Stimulated activated memory B cell treated with anti-CD40 and anti-IgM and Interleukin-4, amounts not matched to agents 10 μg/mL and 1 μg/mL and 100 μg/mL, for 72 hours (primary cell): Measurements from ENCODE around the gene MAS1L.

Experiments
- ATAC-seq: fragments of 150-1000 bp; cut with Tn5 transposase; 2 replicates; pipeline ENCODE4 v1.10.0; 2021
- H3K27ac Mint-ChIP-seq: one replicate; pipeline ENCODE4 v1.8.0; 2022; ENCODE audit warnings: mild to moderate bottlenecking, mixed read lengths
- H3K27me3 Mint-ChIP-seq: one replicate; pipeline ENCODE4 v1.8.0; 2022; ENCODE audit warnings: mixed read lengths
- H3K36me3 Mint-ChIP-seq: one replicate; pipeline ENCODE4 v1.8.0; 2022; ENCODE audit warnings: mixed read lengths
- H3K4me1 Mint-ChIP-seq: one replicate; pipeline ENCODE4 v1.8.0; 2022; ENCODE audit warnings: mixed read lengths
- H3K4me3 Mint-ChIP-seq: one replicate; pipeline ENCODE4 v1.8.0; 2022; ENCODE audit warnings: mild to moderate bottlenecking, moderate library complexity, mixed read lengths
- H3K9me3 Mint-ChIP-seq: one replicate; pipeline ENCODE4 v1.8.0; 2022; ENCODE audit warnings: mixed read lengths

Gene MAS1L

GRCh38 chr6:29487660-29488059 lies at the start of gene MAS1L:
TSS of gene MAS1L (minus strand) at chr6:29487956. CDS start at chr6:29487902, 54 bp downstream.
- ATAC-seq, result no peak
- Mint-ChIP-seq H3K27me3 (peaks cover 25% of the 10 kb centered on the region), H3K9me3 (peaks cover under 1% of the 10 kb centered on the region), H3K4me1 (no peaks in the 10 kb centered on the region), H3K27ac (no peak within 1 kb of the TSS), H3K4me3 (no peak within 1 kb of the TSS), H3K36me3 (no peaks in the 10 kb centered on the region)

- no peak for ATAC-seq
- Mint-ChIP-seq H3K27ac (no peak overlapping the region), H3K36me3 (no peaks in the 10 kb centered on the region), H3K4me3 (no peak overlapping the region), H3K9me3 (no peaks in the 10 kb centered on the region), H3K27me3 (peaks cover 19% of the 10 kb centered on the region), H3K4me1 (no peaks in the 10 kb centered on the region)
Measured at GRCh38 chr6:29532320-29532951, 44.7 kb upstream of the MAS1L start.

- Mint-ChIP-seq H3K4me3 (no peak overlapping the region), H3K27me3 (peaks cover 19% of the 10 kb centered on the region), H3K9me3 (no peaks in the 10 kb centered on the region), H3K4me1 (no peaks in the 10 kb centered on the region), H3K36me3 (no peaks in the 10 kb centered on the region), H3K27ac (no peak overlapping the region)
- ATAC-seq, result no peak
Measured at GRCh38 chr6:29531668-29532067, 43.9 kb upstream of the MAS1L start.

- Mint-ChIP-seq H3K36me3 (no peaks in the 10 kb centered on the region), H3K4me3 (no peak overlapping the region), H3K27ac (no peak overlapping the region), H3K4me1 (no peaks in the 10 kb centered on the region), H3K27me3 (peaks cover 19% of the 10 kb centered on the region), H3K9me3 (no peaks in the 10 kb centered on the region)
- ATAC-seq, result no peak
Measured at GRCh38 chr6:29530671-29531310, 43.0 kb upstream of the MAS1L start.

- Mint-ChIP-seq H3K27ac (no peak overlapping the region), H3K4me3 (no peak overlapping the region), H3K4me1 (no peaks in the 10 kb centered on the region), H3K9me3 (no peaks in the 10 kb centered on the region), H3K27me3 (peaks cover 19% of the 10 kb centered on the region), H3K36me3 (no peaks in the 10 kb centered on the region)
- ATAC-seq, result no peak
Measured at GRCh38 chr6:29529956-29530355, 42.2 kb upstream of the MAS1L start.

- H3K27me3 Mint-ChIP-seq, result peaks cover 19% of the 10 kb centered on the region
- no peak for ATAC-seq
- no peak overlapping the region for H3K27ac Mint-ChIP-seq
- no peak overlapping the region for H3K4me3 Mint-ChIP-seq
- no peaks in the 10 kb centered on the region for H3K36me3 Mint-ChIP-seq
- no peaks in the 10 kb centered on the region for H3K9me3 Mint-ChIP-seq
- H3K4me1 Mint-ChIP-seq, result no peaks in the 10 kb centered on the region
Measured at GRCh38 chr6:29528988-29529560, 41.3 kb upstream of the MAS1L start.

- H3K27me3 Mint-ChIP-seq, result peaks cover 22% of the 10 kb centered on the region
- H3K27ac Mint-ChIP-seq, result no peak overlapping the region
- H3K4me3 Mint-ChIP-seq, result no peak overlapping the region
- no peaks in the 10 kb centered on the region for H3K9me3 Mint-ChIP-seq
- no peak for ATAC-seq
- no peaks in the 10 kb centered on the region for H3K4me1 Mint-ChIP-seq
- H3K36me3 Mint-ChIP-seq, result no peaks in the 10 kb centered on the region
Measured at GRCh38 chr6:29528300-29528931, 40.7 kb upstream of the MAS1L start.

GRCh38 chr6:29527564-29527963 lies 39.8 kb upstream of the MAS1L start:
- Mint-ChIP-seq H3K36me3 (no peaks in the 10 kb centered on the region), H3K4me1 (no peaks in the 10 kb centered on the region), H3K9me3 (peaks cover 3% of the 10 kb centered on the region), H3K27me3 (peaks cover 30% of the 10 kb centered on the region), H3K27ac (no peak overlapping the region), H3K4me3 (no peak overlapping the region)
- ATAC-seq, result no peak

GRCh38 chr6:29527126-29527525 lies 39.4 kb upstream of the MAS1L start:
- Mint-ChIP-seq H3K9me3 (peaks cover 3% of the 10 kb centered on the region), H3K27ac (no peak overlapping the region), H3K4me1 (no peaks in the 10 kb centered on the region), H3K4me3 (no peak overlapping the region), H3K27me3 (peaks cover 32% of the 10 kb centered on the region), H3K36me3 (no peaks in the 10 kb centered on the region)
- ATAC-seq, result no peak

GRCh38 chr6:29525311-29525639 lies 37.5 kb upstream of the MAS1L start:
- H3K27me3 Mint-ChIP-seq, result peaks cover 42% of the 10 kb centered on the region
- no peak for ATAC-seq

GRCh38 chr6:29524444-29525310 lies 36.9 kb upstream of the MAS1L start:
- H3K4me3 Mint-ChIP-seq, result no peak overlapping the region
- H3K27me3 Mint-ChIP-seq, result peaks cover 47% of the 10 kb centered on the region
- no peak overlapping the region for H3K27ac Mint-ChIP-seq
- no peaks in the 10 kb centered on the region for H3K36me3 Mint-ChIP-seq
- ATAC-seq, result no peak
- H3K9me3 Mint-ChIP-seq, result peaks cover 3% of the 10 kb centered on the region
- no peaks in the 10 kb centered on the region for H3K4me1 Mint-ChIP-seq

More at GRCh38 chr6:29525311-29525639, 37.5 kb upstream of the MAS1L start:
- no peak overlapping the region for H3K27ac Mint-ChIP-seq
- H3K4me3 Mint-ChIP-seq, result no peak overlapping the region
- H3K36me3 Mint-ChIP-seq, result no peaks in the 10 kb centered on the region
- H3K4me1 Mint-ChIP-seq, result no peaks in the 10 kb centered on the region
- H3K9me3 Mint-ChIP-seq, result peaks cover 3% of the 10 kb centered on the region

GRCh38 chr6:29524044-29524443 lies 36.3 kb upstream of the MAS1L start:
- Mint-ChIP-seq H3K36me3 (no peaks in the 10 kb centered on the region), H3K4me3 (no peak overlapping the region)

GRCh38 chr6:29522227-29522626 lies 34.5 kb upstream of the MAS1L start:
- H3K27me3 Mint-ChIP-seq, result peaks cover 53% of the 10 kb centered on the region
- no peaks in the 10 kb centered on the region for H3K4me1 Mint-ChIP-seq
- no peak for ATAC-seq
- H3K27ac Mint-ChIP-seq, result no peak overlapping the region
- no peak overlapping the region for H3K4me3 Mint-ChIP-seq
- H3K36me3 Mint-ChIP-seq, result no peaks in the 10 kb centered on the region
- peaks cover 3% of the 10 kb centered on the region for H3K9me3 Mint-ChIP-seq

More at GRCh38 chr6:29524044-29524443, 36.3 kb upstream of the MAS1L start:
- ATAC-seq, result no peak
- Mint-ChIP-seq H3K9me3 (peaks cover 3% of the 10 kb centered on the region), H3K27me3 (peaks cover 47% of the 10 kb centered on the region), H3K27ac (no peak overlapping the region), H3K4me1 (no peaks in the 10 kb centered on the region)

GRCh38 chr6:29521006-29521680 lies 33.4 kb upstream of the MAS1L start:
- ATAC-seq, result no peak
- Mint-ChIP-seq H3K4me1 (no peaks in the 10 kb centered on the region), H3K4me3 (no peak overlapping the region), H3K36me3 (no peaks in the 10 kb centered on the region), H3K27me3 (peaks cover 64% of the 10 kb centered on the region), H3K27ac (no peak overlapping the region), H3K9me3 (peaks cover 3% of the 10 kb centered on the region)
